HG03558 (cell line): ENCODE results near the gene SBNO2.
"Not testable (repeated sequence)": the region's sequence is repeated elsewhere in the genome, so short reads cannot be mapped to it uniquely, and the experiment has no call there.

Experiments used
- ATAC-seq: cut with Tn5 transposase; IDR thresholded peaks from one replicate; pipeline ENCODE4 v1.9.1; 2021; ENCODE audit warnings: moderate number of reproducible peaks; ENCODE audit not compliant: unreplicated experiment; ENCODE audit errors: extremely low read depth

Gene SBNO2

DNA sequence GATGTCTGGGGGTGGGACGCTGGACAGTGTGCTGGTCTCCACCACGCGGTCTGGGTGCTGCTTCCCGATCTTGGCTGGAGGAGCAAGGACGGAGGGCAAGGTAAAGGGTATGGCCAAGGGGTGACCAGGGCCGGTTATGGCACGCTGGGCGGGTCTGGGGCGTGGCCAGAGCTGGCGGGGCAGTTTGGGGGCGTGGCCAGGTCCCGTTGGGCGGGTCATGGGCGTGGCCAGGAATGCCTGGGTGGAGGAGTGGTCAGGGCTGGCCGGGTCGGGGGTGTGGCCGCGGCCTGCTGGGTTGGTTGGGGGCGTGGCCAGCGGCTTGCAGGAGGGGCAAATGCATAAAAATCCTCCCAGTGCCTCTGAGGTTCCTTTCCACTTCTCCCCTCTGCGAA is 51.1 kb downstream of the SBNO2 start:
- no peak for ATAC-seq

DNA sequence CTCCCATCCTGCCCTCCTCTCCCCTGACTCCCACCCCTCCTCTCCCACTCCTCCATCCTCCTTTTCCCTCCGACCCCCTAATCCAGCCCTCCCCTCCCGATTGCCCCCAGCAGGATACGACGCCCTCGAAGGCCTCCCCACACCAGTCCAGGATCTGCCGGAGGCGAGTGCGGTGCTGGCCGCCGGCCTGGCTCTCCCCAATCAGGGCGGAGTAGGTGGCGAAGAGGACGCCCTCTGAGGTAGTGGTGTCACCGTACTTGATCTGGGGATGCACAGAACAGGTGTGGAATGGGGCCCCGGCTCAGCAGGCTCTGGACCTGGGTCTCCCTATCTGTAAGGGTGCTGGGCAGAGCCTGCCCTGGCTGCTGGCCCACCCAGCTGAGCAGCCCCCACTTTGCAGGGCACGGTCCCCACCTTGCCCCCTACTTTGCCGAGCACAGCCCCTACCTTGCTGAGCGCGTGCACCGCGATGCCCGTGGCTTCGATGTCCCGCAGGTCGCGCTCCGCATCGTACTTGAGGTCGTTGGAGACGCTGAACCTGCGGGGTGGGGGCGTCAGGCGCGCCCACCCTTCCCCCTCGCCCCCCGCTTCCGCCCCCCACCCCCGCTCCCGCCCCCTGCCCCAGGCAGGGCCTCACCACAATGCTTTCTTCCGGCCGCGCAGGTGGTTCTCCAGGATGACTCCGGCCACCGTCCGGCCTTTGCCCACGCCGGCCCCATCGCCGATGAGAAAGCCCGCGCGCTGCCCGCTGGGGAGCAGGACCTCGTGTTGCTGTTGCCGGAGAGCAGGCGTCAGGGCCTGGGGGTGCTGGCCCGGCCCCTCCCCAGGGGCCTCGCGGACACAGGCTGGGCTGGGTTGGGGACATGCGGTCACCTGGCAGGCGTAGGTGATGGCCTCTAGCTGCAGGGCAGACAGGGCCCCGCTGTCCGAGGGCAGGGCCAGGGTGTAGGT is 51.8 kb downstream of the SBNO2 start:
- ATAC-seq, result no peak

DNA sequence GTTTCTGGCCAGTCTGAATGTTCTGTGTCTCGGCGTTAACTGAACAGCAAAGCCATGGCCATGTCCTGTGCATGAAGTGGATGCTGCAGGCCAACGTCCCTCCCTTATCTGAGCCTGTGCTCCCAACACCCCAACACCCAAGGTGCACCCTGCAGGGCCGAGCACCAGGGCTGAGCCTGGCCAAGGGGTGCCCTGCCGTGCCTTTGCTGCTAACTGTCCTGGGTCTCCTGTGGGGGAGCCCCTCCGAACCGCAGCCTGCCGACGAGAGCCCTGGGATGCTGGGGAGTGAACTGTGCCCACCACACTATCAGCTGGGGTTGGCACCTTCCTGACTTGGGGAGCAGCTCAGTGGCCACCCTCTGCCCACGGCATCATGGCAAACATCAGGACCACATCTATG is 52.7 kb downstream of the SBNO2 start:
- no peak for ATAC-seq

DNA sequence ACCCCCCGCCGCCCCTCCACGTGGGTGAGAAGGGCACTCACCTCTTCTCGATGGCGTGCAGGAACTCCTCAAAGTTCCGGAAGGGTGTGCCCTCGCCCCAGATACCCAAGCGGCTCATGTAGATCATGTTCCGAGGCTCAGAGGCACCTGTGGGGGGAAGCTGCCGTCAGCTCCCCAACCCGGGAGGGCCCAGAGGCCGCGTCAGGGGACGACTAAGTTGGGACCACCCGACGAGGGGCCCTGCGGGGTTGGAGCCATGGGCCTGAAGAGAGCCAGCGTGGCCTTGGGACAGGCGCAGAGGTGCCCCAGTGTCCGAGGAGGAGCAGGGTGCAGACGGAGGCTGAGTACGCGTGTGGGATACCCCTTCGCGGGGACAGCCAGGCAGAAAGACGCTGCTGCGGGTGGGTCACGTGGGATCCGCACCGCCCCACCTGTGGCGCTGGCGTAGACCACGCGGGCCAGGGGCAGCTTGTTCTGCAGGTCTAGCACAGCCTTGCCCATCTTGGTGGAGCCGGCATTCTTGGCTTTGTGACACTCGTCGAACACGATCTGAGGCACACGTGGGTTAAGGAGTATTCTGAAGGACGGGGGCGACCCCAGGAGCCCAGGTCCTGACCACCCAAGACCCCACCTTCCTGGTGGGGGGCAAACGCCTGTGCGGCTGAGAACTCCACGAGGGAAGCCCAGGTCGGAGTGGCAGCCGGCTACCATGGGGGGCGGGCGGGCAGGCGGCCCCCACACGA is 54.4 kb downstream of the SBNO2 start:
- ATAC-seq, result no peak

DNA sequence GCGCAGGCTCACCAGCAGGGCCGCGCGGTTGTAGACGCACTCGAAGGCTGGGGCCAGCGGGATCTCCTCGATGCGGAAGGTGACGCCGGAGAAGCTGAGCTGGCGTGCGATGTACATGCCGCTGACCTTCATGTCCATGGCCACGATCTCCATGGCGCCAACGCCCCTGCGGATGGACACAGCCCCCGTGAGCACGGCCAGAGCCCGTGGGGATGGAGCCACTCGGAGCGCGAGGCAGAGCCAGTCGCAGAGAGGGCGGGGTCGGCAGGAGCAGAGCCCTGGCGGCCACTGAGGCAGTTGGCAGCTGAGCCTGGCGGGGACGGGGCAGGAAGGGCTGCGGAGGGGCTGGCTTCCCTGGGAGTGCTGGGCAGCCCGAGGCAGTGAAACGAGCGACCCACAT is 55.1 kb downstream of the SBNO2 start:
- no peak for ATAC-seq

DNA sequence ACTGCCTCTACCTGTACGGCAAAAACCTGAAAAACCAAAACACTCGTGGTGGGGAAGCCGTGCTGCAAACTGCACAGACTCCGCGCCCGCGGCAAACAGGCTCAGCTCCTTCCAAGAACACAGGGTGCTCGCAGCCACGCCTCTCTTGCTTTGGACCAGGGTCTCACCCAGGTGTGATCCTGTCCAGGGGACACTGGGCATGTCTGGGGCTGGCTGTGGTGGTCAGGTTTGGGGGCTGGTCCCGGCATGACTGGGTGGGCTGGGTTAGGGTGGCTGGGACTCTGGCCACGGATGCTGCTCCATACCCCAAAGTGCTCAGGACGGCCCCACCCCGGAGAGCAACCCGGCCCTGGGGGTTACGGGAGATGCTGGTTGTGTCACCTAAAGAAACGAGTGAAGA is 56.4 kb downstream of the SBNO2 start:
- no peak for ATAC-seq

DNA sequence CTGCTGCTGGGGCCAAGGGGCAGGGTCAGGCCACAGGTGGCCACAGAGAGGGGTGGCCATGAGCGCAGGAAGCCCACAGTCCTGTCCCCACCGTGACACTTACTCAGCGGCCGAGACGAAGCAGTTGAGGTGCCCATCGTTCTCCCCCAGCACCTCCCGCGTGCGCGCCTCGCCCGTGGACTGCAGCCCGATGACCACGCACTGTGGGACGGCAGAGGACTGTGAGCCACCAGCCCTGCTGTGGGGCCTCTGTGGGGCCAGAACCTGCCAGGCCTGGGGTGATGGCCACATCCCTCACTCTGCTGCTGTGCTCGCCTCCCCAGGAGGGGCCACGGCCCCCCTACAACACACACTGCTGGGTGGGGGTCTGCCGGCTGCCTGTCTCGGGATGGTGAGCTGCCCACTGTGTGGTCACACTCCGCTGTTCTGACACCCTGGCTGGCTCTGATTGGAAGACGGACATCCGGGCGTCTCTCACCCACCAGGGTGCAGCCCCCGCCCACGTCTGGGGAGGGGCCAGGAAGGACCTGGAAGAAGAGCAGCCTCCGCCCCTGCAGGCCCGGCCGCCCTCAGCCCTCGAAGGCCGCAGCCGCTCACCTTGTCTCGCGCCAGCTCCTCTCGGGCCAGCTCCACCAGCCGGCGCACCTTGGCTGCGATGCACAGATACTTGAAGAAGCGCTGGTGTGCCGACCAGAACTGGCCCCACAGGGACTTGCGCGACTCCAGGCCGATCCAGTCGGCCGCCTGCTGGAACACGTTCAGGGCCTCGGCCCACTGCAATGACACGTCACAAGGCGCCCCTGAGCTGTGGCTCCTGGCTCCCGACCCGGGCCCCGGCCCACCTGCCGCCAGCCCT is 57.1 kb downstream of the SBNO2 start:
- ATAC-seq, result no peak

DNA sequence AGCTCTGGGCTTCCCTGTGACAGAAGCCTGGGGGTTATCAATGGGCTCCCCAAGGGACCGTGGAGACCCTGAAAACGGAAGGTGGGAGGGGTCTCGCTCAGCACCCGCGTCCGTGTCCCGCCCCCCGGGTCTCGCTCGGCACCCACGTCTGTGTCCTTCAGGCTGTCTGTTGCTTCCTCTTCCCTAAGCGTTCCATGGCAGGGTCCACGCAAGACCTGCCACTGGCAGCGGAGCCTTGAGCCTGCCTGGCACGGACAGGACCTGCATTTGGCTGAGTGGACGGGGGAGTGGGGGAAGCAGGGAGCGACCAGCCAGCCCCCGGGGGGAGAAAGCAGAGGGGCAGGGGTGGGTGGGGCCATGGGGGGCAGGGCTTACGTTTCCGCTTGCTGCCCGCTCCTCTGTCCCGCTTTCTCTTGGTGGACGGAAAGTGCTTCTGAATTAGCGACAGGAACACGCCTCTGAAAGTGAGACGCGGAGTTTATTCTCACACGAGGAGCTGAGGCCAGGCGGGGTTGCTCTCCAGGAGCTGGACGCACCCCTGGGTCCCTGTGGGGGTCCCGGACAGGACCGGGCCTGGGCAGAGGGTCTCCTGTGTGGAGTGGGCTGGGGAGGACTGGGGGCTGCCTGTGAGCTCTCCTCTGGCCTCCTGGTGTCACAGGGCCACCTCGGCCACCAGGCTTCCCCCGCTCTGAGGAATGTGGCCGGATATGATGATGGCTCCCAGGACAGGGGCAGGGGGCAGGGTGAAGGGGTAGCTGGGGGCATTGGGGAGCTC is 58.2 kb downstream of the SBNO2 start:
- ATAC-seq, result no peak

DNA sequence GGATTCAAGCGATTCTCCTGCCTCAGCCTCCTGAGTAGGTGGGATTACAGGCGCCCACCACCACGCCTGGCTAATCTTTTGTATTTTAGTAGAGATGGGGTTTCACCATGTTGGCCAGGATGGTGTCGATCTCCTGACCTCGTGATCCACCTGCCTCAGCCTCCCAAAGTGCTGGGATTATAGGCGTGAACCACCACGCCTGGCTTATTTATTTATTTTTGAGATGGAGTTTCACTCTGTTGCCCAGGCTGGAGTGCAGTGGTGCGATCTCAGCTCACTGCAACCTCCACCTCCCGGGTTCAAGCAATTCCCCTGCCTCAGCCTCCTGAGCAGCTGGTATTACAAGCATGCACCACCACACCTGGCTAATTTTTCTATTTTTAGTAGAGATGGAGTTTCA is 59.3 kb downstream of the SBNO2 start:
- ATAC-seq, result not testable (repeated sequence)

DNA sequence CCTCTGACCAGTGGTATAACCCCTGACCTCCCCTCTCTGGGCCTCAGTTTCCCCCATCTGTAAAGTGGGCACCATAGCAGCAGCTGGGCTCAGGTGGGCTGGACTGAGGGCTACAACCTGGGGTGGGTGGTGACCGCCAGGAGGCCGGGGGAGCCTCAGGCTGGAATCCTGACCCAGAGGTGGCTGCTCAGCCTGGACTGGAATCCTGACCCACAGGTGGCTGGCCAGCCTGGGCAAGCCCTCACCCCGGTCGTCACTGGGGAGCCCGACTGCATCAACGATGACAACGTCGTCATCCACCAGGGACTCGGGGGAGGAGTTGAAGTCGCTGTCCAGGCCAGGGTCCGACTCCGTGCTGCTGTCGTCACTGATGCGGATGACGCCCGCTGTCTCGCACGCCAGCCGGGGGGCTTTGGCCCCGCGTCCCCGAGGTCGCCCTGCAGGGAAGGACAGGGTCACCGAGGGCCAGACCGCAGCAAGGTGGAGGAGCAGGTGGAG is 60.0 kb downstream of the SBNO2 start:
- no peak for ATAC-seq

DNA sequence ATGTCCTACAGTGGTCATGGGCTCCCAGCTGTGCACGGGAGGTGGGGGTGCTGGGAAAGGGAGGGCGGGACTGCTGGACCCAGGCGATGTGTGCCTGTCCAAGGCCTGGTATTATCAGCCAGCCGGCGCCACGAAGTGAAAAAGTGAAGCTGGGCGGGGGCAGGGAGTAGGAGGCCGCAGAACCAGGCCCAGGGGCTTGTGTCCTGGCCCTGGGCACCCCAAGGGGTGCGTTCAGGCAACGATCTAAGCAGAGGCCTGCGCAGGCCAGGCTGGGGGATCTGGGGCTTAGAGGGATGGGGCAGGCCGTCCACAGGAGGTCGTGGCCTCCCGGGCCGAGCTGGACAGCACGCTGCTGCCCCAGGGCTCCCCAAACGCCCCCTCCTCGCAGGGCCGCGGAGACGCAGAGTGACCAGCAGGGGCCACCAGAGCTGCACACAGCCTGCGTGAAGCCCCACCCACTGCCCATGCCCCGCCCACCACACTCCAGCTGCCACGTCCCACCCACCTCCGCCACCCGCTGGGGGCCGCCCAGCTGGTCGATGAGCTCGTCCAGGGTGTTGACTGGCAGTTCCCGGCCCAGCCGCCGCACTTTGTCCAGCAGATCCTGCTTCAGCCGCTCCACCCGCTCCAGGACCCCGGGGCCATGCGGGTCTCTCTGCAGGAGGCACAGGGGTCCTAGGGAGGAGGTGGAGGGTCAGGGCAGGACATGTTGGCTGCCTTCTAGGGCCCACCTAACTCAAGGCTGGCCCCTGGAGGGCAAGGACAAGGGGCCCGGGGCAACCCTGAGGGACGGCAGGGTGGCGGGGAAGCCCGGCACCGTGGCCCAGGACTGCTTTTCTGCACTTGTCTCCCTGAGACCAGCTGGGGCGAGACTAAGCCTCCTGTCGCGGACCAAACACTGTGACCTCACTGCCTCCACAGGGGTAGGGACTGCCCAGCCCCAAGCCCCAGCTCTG is 60.8 kb downstream of the SBNO2 start:
- no peak for ATAC-seq

DNA sequence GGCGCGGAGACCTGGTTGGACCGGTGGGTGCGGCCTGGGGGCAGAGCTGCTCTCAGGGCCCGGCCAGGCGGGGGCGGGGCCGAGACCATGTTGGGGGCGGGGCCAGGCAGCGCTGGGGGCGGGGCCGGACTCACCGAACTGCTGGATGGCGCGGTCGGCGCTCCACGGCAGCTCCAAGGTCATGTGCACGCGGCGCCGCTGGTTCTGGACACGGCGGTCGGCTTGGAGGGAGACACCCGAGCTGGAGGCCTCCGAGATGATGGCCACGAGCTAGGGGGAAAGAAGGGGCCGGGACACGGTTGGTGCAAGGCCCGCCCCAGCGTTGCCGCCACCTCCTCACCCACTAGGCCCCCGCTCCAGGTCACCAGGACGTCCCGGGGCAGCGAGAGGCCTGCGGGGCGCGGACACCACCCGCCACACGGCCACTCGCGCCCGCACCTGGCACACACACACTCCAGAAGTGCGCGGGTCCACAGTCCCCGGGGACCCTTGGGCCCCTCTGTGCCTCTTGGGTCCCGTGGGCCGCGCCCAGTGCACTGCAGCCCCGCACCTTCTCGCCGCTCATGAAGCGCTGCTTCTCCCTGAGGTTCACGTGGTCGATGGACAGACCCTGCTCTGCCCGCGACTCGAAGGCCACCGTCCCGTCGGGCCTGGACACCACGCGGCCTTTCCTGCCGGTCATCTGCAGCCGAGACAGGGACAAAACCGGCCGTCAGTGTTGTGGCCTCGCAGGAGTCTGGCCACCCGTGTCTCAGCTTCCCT is 61.6 kb downstream of the SBNO2 start:
- ATAC-seq, result no peak

DNA sequence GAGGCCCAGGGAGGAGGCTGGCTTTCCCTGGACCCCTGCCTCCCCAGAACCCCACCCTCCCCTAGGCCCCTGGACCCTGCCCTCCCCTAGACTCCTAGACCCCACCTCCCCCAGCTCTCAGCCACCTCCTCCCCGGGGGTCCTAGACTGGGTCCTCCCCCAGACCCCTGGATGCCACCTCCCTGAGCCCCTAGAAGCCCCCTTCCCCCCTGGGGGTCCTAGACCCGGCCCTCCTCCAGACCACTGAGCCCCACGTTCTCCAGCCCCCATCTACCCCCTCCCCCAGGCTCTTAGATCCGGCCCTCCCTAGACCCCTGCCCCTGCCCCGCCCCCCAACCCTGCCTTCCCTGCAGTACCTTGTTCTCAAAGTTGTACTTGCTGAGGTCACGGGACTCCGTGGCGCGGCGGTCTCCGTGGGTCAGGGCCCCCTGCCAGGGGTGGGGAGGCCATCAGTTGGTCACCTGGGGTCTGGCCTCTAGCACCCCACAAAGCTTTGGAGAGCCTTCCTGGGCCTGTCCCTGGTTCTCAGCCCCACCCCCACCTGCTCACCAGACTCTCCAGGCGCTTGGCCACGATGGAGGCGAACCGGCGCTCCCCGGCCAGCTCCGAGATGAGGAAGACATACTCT is 62.3 kb downstream of the SBNO2 start:
- ATAC-seq, result no peak

DNA sequence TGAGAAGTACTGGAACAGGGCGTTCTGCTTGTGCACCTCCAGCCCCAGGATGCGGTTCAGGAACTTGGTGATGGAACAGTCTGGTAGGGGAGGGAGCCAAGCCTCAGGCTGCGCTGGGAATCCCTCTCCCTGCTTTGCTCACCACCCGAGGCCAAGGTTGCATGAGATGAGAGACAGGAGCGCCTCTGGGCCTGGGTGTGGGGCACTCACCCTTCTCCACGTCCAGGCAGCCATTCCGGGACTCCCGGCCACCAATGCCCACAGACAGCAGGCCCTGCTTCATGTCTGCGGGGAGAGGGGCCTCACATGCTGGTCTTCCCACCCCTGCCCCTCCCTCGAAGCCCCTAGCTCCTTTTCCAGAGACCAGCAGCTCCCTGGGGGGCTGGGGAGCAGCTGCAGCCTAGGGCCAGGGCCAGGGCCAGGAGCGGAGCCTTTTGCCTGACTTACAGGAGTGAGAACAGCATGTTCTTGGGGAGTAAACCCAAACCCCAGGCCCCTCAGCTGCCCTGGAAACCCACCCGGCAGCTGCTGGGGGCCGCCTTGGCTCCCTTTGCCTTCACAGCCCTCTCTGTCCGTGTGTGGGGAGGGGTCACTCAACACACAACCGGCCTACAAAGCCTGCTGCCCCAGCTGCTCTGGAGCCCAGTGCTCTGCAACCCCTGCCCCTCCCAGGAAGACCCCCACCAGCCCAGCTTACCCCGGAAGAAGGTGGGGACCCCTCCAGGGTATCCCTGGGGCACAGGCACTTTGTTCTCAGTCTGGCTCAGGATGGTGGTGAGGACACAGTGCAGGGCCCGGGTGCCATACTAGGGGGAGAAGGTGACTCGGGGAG is 63.0 kb downstream of the SBNO2 start:
- no peak for ATAC-seq

DNA sequence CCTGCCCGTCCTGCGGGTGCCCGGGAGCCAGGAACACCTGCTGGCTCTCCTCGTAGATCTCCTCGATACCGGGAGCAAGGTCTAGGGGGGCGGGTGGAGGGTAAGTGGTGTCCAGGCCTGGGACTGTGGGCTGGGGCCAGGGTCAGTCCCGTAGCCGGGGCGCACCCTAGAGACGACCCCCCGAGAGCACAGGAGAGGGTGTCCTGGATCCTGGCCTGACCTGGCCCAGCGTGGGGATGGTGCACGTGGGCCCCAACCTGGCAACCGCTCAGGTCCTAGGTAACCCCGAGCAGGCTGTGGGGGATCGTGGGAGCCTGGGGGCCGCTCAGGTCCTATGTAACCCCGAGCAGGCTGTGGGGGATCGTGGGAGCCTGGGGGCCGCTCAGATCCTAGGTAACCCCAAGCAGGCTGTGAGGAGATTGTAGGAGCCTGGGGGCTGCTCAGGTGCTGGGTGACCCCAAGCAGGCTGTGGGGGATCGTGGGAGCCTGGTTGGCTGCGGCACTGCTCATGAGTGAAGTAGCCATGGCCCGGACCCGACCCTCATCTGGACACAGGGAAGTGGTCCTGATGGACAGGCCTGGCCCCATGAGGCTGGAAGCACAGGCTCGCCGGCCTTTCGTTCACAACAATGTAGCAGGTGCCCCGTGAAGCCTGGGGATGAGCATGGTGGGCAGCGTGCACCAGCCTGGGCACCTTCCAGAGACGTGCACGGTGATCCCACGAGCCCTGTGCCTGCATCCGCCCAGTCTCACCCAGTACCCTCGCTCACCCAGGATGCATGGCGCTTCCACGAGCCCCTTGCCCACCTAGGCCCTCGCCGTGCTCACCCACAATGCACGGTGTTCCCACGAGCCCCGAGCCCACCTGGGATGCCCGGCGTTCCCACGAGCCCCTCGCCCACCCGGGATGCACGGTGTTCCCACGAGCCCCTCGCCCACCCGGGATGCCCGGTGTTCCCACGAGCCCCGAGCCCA is 64.1 kb downstream of the SBNO2 start:
- no peak for ATAC-seq
